ENCODE results near the gene SFPQ. TPM values are rescaled to one million over a fixed set of nuclear protein-coding genes. Genes with fewer than 3 reads are reported as not detected.
A peak's percentile ranks its signal among the peaks of the same experiment; 100 is the strongest.

The SFPQ gene
- total RNA-seq, 1 experiment from 2014 or later = 354 TPM

GRCh38 chr1:35222322-35223083 lies 29.6 kb upstream of the SFPQ start:
- ChIA-PET POLR2A (interaction anchor here (0.5 to 0.6 kb wide), 2 partner anchors 115 to 159 kb away, joined by 3 to 4 read pairs; no protein-coding TSS in a partner anchor), CTCF (interaction anchor here (0.6 to 2.6 kb wide), 13 partner anchors 10 to 505 kb away, joined by 3 to 17 read pairs (median 3); partner anchors contain the start of genes SFPQ and TMEM35B)
- no peaks in the 10 kb centered on the region for H3K27me3 Mint-ChIP-seq (ENCODE audit: low read depth)
- peaks cover 5% of the 10 kb centered on the region; the same call in 1 of the 2 replicates for H3K9me3 Mint-ChIP-seq
- no peak overlapping the region for H3K4me3 Mint-ChIP-seq
- no peak for ATAC-seq
- peaks cover 31% of the 10 kb centered on the region for H3K4me1 Mint-ChIP-seq
- no peak for DNase-seq (ENCODE audit: low spot score)
- H3K27ac Mint-ChIP-seq = peak overlapping the region; percentile 71
- no peaks in the 10 kb centered on the region for H3K36me3 Mint-ChIP-seq
- TF ChIP-seq USF2 (CRISPR knock-in tag; IDR thresholded peaks at IDR 0.05) (no peak), ZNF121 (CRISPR knock-in tag; IDR thresholded peaks at IDR 0.05) (no peak), ZNF317 (CRISPR knock-in tag; IDR thresholded peaks at IDR 0.05; ENCODE audit: borderline replicate concordance, low read depth) (no peak), ZNF425 (CRISPR knock-in tag; conservative IDR thresholded peaks at IDR 0.05) (no peak), ZNF219 (CRISPR knock-in tag; IDR thresholded peaks at IDR 0.05; ENCODE audit: borderline replicate concordance) (no peak), ATF6 (CRISPR knock-in tag; IDR thresholded peaks at IDR 0.05) (no peak), TEAD4 (CRISPR knock-in tag; IDR thresholded peaks at IDR 0.05) (no peak), ATF1 (CRISPR knock-in tag; IDR thresholded peaks at IDR 0.05) (no peak)

GRCh38 chr1:35220976-35221375 lies 28.0 kb upstream of the SFPQ start:
- ATAC-seq (peak; percentile 87), DNase-seq (ENCODE audit: low spot score) (peak; percentile 20)
- ChIA-PET CTCF (interaction anchor here (1.0 to 2.6 kb wide), 2 partner anchors 19 to 35 kb away, joined by 3 to 17 read pairs; no protein-coding TSS in a partner anchor), POLR2A (no interaction called here)
- no peaks in the 10 kb centered on the region for H3K27me3 Mint-ChIP-seq (ENCODE audit: low read depth)
- peaks cover 31% of the 10 kb centered on the region for H3K4me1 Mint-ChIP-seq
- peak overlapping the region; percentile 80 for H3K27ac Mint-ChIP-seq
- H3K36me3 Mint-ChIP-seq = no peaks in the 10 kb centered on the region
- no peak overlapping the region for H3K4me3 Mint-ChIP-seq
- TF ChIP-seq NFYB (CRISPR knock-in tag; conservative IDR thresholded peaks at IDR 0.05; ENCODE audit: low read depth) (no peak), HMGA2 (CRISPR knock-in tag; IDR thresholded peaks at IDR 0.05) (no peak), JAZF1 (CRISPR knock-in tag; IDR thresholded peaks at IDR 0.05) (no peak), ARID4B (CRISPR knock-in tag; IDR thresholded peaks at IDR 0.05; ENCODE audit: borderline replicate concordance) (no peak), OVOL2 (CRISPR knock-in tag; IDR thresholded peaks at IDR 0.05; ENCODE audit: borderline replicate concordance) (no peak)
- peaks cover 5% of the 10 kb centered on the region; the same call in 1 of the 2 replicates for H3K9me3 Mint-ChIP-seq
